Erythroblast (primary cell): ENCODE measurements around the gene LCORL.

ENCODE experiments used
- DNase-seq, 2 experiments: peaks; one replicate each; lab custom pipeline; 2025; lab: John Stamatoyannopoulos, UW
- GATA1 ChIP-seq: IDR thresholded peaks from 2 replicates; pipeline ENCODE4 v1.6.1; 2011; ENCODE audit warnings: low read depth, mild to moderate bottlenecking, control low read depth, low read length, moderate library complexity
- POLR2A ChIP-seq: IDR thresholded peaks from 2 replicates; pipeline ENCODE4 v1.6.1; 2011; ENCODE audit warnings: mild to moderate bottlenecking, low read length

The LCORL gene

DNA sequence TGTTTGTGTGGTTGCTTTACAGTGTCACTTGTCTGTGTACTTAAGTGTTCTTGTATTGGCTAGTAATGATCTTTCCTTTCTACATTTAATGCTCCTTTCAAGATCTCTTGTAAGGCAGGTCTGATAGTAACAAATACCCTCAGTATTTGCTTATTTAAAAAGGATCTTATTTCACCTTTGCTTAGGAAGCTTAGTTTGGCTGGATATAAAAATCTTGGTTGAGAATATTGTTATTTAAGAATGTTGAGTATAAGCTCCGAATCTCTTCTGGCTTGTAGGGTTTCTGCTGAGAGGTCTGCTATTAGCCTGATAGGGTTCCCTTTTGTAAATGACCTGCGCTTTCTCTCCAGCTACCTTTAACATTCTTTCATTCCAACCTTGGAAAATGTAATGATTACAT, 35.7 kb downstream of the LCORL start:
- TF ChIP-seq GATA1 (no peak), POLR2A (no peak)
- DNase-seq = no peak

GRCh38 chr4:17981063-17981462, 40.5 kb downstream of the LCORL start:
- TF ChIP-seq POLR2A (no peak), GATA1 (no peak)
- DNase-seq = no peak

DNA sequence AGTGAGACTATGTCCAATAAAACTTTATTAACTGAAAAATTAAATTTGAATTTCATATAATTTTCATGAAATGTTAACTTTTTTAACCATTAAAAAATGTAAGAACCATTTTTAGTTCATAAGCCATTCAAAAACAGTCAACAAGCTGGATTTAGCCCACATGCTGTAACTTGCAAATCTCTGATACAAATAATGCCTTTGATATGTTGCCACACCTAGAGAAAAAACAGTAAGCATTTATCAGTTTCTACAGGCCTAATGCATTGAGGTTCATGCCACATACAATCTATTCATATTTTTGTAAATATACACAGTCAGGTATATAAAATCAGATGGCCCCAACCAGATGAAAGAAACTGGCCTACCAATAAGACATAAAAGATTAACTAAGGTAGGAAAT, 52.8 kb downstream of the LCORL start:
- DNase-seq = no peak

DNA sequence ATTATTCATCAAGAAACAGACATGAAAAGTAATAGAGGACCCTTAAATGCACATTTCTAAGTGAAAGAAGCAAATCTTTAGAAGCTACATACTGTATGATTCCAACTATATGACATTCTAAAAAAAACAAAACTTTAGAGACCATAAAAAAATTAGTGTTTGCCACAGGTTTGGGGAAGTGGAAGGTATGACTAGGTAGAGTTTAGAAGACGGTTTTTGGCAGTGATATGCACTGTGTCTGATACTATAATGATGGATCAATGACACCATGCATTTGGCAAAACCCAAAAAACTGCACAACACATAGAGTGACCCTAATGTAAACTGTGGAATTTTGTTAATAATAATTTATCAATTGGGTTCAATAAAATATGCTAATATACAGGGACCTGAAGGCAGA, 54.5 kb downstream of the LCORL start:
- TF ChIP-seq GATA1 (no peak), POLR2A (no peak)

More for the DNA sequence above, 52.8 kb downstream of the LCORL start:
- no peak for TF ChIP-seq GATA1
- no peak for TF ChIP-seq POLR2A

DNA sequence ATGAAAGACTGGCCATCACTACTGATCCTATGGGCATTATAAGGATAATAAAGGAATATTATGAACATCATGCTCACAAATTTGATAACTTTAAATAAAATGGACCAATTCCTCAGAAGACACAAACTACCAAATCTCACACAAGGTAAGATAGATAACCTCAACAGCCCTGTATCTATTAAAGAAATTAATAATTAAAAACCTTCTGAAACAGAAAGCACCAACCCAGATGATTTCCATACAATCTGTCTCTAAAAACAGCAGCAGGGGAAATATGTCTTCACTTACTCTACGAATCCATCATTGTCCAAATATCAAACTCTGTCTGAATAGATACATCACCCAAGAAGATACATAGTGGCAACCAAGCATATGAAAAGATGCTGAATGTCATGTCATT, 55.2 kb downstream of the LCORL start:
- no peak for TF ChIP-seq GATA1
- no peak for TF ChIP-seq POLR2A

More for the DNA sequence above, 54.5 kb downstream of the LCORL start:
- DNase-seq = no peak

GRCh38 chr4:17964576-17964975, 57.0 kb downstream of the LCORL start:
- TF ChIP-seq GATA1 (no peak), POLR2A (no peak)
- DNase-seq = no peak

More for the DNA sequence above, 55.2 kb downstream of the LCORL start:
- DNase-seq = no peak

DNA sequence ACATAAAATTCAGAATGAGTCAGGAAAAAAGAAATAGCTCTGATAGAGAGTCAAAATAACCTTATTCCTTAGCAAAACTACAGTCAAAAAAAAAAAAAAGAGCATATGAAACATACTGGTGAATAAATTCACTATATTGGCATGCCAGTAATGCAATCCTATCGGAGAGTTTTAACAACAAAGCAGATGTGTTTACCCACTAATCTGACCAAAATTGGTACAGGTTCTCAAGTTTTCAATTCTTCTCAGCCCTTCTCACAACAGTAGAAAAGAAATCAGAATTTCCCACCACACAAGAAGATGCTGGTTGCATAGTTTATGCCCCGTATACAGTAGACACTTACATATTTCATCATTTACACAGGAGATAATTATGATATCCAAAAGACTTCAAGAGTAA, 59.4 kb downstream of the LCORL start:
- DNase-seq = no peak
- TF ChIP-seq POLR2A (no peak), GATA1 (no peak)

DNA sequence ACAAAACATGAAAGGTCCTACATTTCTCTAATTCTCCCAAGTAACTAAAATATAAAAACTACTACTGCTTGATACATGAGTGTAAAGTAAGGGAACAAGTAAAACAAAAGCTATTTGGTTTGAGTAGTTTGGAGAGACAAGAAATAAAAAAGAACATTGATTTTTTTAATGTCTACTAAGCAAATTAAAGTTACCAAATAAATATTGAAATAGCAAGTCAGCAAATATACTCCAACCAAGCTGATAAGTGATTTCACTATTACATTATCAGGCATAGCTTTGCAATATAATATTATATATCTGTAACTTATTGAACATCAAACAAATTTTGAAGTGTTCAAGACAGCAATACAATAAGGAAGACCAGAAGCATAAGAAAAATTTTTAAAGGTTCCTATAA, 60.3 kb downstream of the LCORL start:
- TF ChIP-seq GATA1 (no peak), POLR2A (no peak)

GRCh38 chr4:17958181-17958580, 63.4 kb downstream of the LCORL start:
- no peak for DNase-seq
- TF ChIP-seq GATA1 (no peak), POLR2A (no peak)

More for the DNA sequence above, 60.3 kb downstream of the LCORL start:
- no peak for DNase-seq

DNA sequence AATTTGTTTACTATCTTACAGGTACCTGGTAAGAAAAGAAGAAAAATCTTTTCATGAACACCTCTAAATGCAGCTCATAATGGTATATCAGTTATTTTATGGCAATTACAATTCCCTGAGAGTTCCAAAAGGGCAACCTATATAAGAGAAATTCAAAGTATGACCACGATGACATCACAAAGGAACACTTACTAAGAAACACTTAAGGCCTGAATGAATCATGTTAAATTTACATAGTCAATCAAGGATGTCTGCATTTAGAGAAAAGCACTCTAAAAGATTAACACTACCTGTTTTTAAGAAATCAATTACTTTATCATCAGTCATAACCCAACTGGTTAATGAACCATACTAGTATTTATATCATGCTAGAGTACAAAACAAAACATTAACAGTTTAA, 63.9 kb downstream of the LCORL start:
- no peak for DNase-seq

DNA sequence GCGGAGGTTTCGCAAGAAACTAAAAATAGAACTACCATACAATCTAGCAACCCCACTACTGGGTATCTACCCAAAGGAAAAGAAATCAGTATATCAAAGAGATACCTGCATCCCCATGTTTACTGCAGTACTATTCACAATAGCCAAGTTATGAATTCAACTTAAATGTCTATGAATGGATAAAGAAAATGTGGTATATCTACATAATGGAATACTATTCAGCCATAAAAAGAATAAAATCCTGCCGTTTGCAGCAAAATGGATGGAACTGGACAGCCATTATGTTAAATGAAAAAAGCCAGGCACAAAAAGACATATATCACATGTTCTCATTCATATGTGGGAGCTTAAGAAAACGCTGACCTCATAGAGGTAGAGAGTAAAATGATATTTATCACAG, 65.3 kb downstream of the LCORL start:
- TF ChIP-seq GATA1 = no peak
- TF ChIP-seq POLR2A = no peak
- DNase-seq = no peak

More for the DNA sequence above, 63.9 kb downstream of the LCORL start:
- TF ChIP-seq GATA1 (no peak), POLR2A (no peak)

- no peak for TF ChIP-seq GATA1
- no peak for TF ChIP-seq POLR2A
- no peak for DNase-seq
Measured at GRCh38 chr4:17945303-17945702, 76.3 kb downstream of the LCORL start.

DNA sequence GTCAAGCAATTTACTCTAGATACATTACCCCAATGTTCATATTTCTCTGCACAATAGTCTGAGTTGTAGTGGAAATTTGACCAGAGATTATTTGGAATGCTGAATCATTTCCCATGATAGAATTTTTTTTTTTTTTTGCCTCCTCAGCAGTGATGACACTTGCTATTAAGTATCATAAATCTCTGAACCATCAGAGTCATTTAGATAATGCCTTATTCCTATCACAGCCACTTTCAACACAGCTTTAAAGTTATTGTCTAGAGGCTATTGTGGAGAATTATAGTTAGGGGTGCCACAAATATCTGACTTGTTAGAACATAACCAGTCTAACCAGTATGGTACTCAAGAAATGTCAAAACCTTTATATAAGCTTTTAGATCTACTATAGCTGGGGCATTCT, 79.8 kb downstream of the LCORL start:
- DNase-seq = no peak
- TF ChIP-seq POLR2A (no peak), GATA1 (no peak)

GRCh38 chr4:17939054-17939453, 82.5 kb downstream of the LCORL start:
- TF ChIP-seq POLR2A (no peak), GATA1 (no peak)

DNA sequence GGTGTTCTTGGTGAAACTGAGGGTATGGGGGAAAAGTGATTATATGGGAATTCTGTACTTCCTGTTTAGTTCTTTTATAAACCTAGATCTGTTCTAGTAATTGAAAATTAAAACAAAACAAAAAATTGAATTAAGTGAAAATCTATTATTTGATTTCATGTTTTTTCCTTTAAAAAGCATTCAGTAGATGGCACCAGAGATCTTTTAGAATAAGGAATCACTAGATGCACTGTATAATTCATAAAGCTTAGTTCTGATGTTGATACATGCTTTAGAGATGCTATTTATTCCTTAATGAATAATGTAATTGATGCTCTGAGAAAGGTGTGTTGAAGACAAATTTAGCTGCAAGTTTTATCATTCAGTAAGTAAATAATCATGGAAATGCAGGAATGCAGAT, 87.3 kb downstream of the LCORL start:
- no peak for DNase-seq
- TF ChIP-seq GATA1 = no peak
- no peak for TF ChIP-seq POLR2A

More at GRCh38 chr4:17939054-17939453, 82.5 kb downstream of the LCORL start:
- peak; percentile 21 to 29 for DNase-seq

- TF ChIP-seq POLR2A = no peak
- TF ChIP-seq GATA1 = no peak
Measured at GRCh38 chr4:17933126-17933525, 88.4 kb downstream of the LCORL start.

More at GRCh38 chr4:17933126-17933525, 88.4 kb downstream of the LCORL start:
- DNase-seq = peak; percentile 2 to 23
